Psoas muscle (tissue), 8 donors: ENCODE results near the gene PHLDA3. TPM values are rescaled to one million over a fixed set of nuclear protein-coding genes. Genes with fewer than 3 reads are reported as not detected.

Experiments
- ATAC-seq, 4 donors: fragments of 200-7000 bp; cut with Tn5 transposase; one replicate each; pipeline ENCODE4 v1.9.1; 2020; ENCODE audit warnings: moderate library complexity in 3 of 4, mild to moderate bottlenecking in 2 of 4
- DNase-seq, 2 donors: peaks; one replicate each; pipeline ENCODE4 v3.0.0-alpha.2; 2020
- H3K27ac ChIP-seq: fragments of 200-600 bp; one replicate; pipeline ENCODE4 v1.8.0; 2022
- H3K27me3 ChIP-seq, 3 donors: fragments of 200-600 bp in 1 of 3; one replicate each; pipeline versions ENCODE4 v1.6.1 to v1.8.0; 2013 to 2022; ENCODE audit warnings: low read length in 2 of 3, mild to moderate bottlenecking in 2 of 3, moderate library complexity in 1 of 3; ENCODE audit not compliant: insufficient read depth in 3 of 3
- H3K36me3 ChIP-seq, 2 donors: fragments of 200-600 bp in 1 of 2; one replicate each; pipeline versions ENCODE4 v1.6.1 to v1.8.0; 2013 to 2022; ENCODE audit warnings: low read depth in 1 of 2, mild to moderate bottlenecking in 1 of 2, moderate library complexity in 1 of 2; ENCODE audit not compliant: insufficient read depth in 1 of 2
- H3K4me1 ChIP-seq: fragments of 200-600 bp; one replicate; pipeline ENCODE4 v1.8.0; 2022
- H3K4me3 ChIP-seq: fragments of 200-600 bp; one replicate; pipeline ENCODE4 v1.8.0; 2022; ENCODE audit warnings: mild to moderate bottlenecking
- H3K9me3 ChIP-seq: fragments of 200-600 bp; one replicate; pipeline ENCODE4 v1.8.0; 2022
- CTCF ChIP-seq: fragments of 200-600 bp; IDR thresholded peaks from one replicate; pipeline ENCODE4 v1.8.0; 2022; ENCODE audit warnings: antibody characterized with exemption
- WGBS, 3 donors: extraction: QIAGEN DNeasy Blood & Tissue Kit; methylation state at CpG; one replicate each; pipeline versions ENCODE4 v1.1.6 to v1.1.7; 2013; 5-methylcytosine and 5-hydroxymethylcytosine counted together
- intact Hi-C, 2 donors: fragments of 100-400 bp; cut with DNase I; formaldehyde crosslinking; loops; one replicate each; pipeline versions ENCODE4 v1.11.0 to v1.14.2; 2022
- polyA plus RNA-seq, 3 donors: library from polyadenylated mRNA; stranded (reverse); fragments of 200-250 nt; gene quantifications; one replicate each; pipeline ENCODE4 v1.2.3, GENCODE V29; 2013
- total RNA-seq, 4 donors: library from RNA; stranded (reverse); fragmentation: NEBNext Ultra II Directional in 2 of 4; extraction: Animal tissue kit (Norgen Biotek cat#: 25700) in 2 of 4; gene quantifications; one replicate each; pipeline versions ENCODE4 v1.2.1 to v1.2.4, GENCODE V29; 2021 to 2023
- donor health status: healthy with polysubstance abuse.
- donor health status: DM: no; HTN: no; CAD: no; lungs with moderate emphysema.
- donor health status: Bipolar disorder and iron deficiency.
- donor health status: healthy.
- donor health status: DM: yes; HTN: yes; CAD: no.
- donor health status: DM: no; HTN: no; CAD: no.
- donor health status: DM: no; HTN: no; CAD: no.
- donor health status: DM: yes; HTN: yes; CAD: no.

Gene PHLDA3
- total and polyA plus RNA-seq, 7 donors = 41.8 to 116 (median 62.4) TPM

- no peak for TF ChIP-seq CTCF
- no peak for ATAC-seq
These were observed 16.1 kb downstream of the PHLDA3 start for GRCh38 chr1:201452866-201453265.

GRCh38 chr1:201450721-201451291, 18.2 kb downstream of the PHLDA3 start:
- TF ChIP-seq CTCF = no peak
- ATAC-seq (peak in 3 of 4 donors; percentile 25 to 67 (median 29)), DNase-seq (peak; percentile 74 to 77)
- Histone ChIP-seq H3K4me3 (no peak overlapping the region), H3K27ac (no peak overlapping the region), H3K4me1 (peaks cover 29% of the 10 kb centered on the region), H3K9me3 (no peaks in the 10 kb centered on the region), H3K36me3 (no peaks in the 10 kb centered on the region), H3K27me3 (peaks cover 0 to 1% (median 0%) of the 10 kb centered on the region in 3 donors)
- intact Hi-C loops = no loop called here
- WGBS, 3 donors = 30 to 33% (median 32%) methylated on average over 12 of the region's 12 CpGs

More at GRCh38 chr1:201452866-201453265, 16.1 kb downstream of the PHLDA3 start:
- no peak for DNase-seq
- 61 to 74% (median 68%) methylated on average over 4 of the region's 4 CpGs for WGBS, 3 donors
- H3K27me3 ChIP-seq = peaks cover 0 to 1% (median 0%) of the 10 kb centered on the region in 3 donors
- intact Hi-C loops = no loop called here
- no peak overlapping the region for H3K27ac ChIP-seq
- H3K36me3 ChIP-seq = no peaks in the 10 kb centered on the region
- no peaks in the 10 kb centered on the region for H3K9me3 ChIP-seq
- H3K4me1 ChIP-seq = peaks cover 46% of the 10 kb centered on the region
- H3K4me3 ChIP-seq = no peak overlapping the region

- intact Hi-C loops = loop anchor here (2.0 to 5.0 kb wide), 3 partner anchors 32 to 64 kb away; no protein-coding TSS in a partner anchor
- Histone ChIP-seq H3K36me3 (no peaks in the 10 kb centered on the region), H3K27ac (peak overlapping the region; percentile 46), H3K4me1 (peaks cover 21% of the 10 kb centered on the region), H3K9me3 (no peaks in the 10 kb centered on the region), H3K27me3 (peaks cover 0 to 1% (median 0%) of the 10 kb centered on the region in 3 donors), H3K4me3 (no peak overlapping the region)
- DNase-seq (no peak), ATAC-seq (no peak)
- no peak for TF ChIP-seq CTCF
- 59 to 72% (median 60%) methylated on average over 5 of the region's 5 CpGs for WGBS, 3 donors
These were observed 20.0 kb downstream of the PHLDA3 start for GRCh38 chr1:201448990-201449389.

GRCh38 chr1:201447903-201448871, 20.8 kb downstream of the PHLDA3 start:
- no peaks in the 10 kb centered on the region for H3K27me3 ChIP-seq
- peaks cover 21% of the 10 kb centered on the region for H3K4me1 ChIP-seq
- H3K9me3 ChIP-seq = no peaks in the 10 kb centered on the region
- no peaks in the 10 kb centered on the region for H3K36me3 ChIP-seq
- peak overlapping the region; percentile 46 for H3K27ac ChIP-seq
- peak; percentile 88 for TF ChIP-seq CTCF
- no peak overlapping the region for H3K4me3 ChIP-seq
- peak; percentile 93 to 98 (median 96) for ATAC-seq
- 19 to 37% (median 24%) methylated on average over 19 to 20 of the region's 20 CpGs for WGBS, 3 donors
- peak; percentile 82 to 90 for DNase-seq
- intact Hi-C loops = loop anchor here (2.0 to 5.0 kb wide), 3 partner anchors 33 to 65 kb away; no protein-coding TSS in a partner anchor
